Stimulated activated CD4-positive, alpha-beta T cell treated with anti-CD3 and anti-CD28 coated beads, Interleukin-12 subunit alpha, Interleukin-12 subunit beta, amount 100 ng/mL, for 24 hours (primary cell): ENCODE results near the gene LPCAT2.

Experiments
- DNase-seq, 2 experiments: peaks; one replicate each; pipeline ENCODE4 v3.0.0-alpha.2; 2020; ENCODE audit warnings: low read depth in 2 of 2

Gene LPCAT2

GRCh38 chr16:55508941-55509931, at the start of gene LPCAT2:
TSS of gene LPCAT2 (plus strand) at chr16:55509072. CDS start at chr16:55509182, 110 bp downstream.
- peak; percentile 14 to 43 for DNase-seq

- DNase-seq: no peak
These were observed 46.6 kb upstream of the LPCAT2 start for GRCh38 chr16:55462241-55462640.

GRCh38 chr16:55464375-55464774, 44.5 kb upstream of the LPCAT2 start:
- DNase-seq: no peak

GRCh38 chr16:55465077-55465896, 43.6 kb upstream of the LPCAT2 start:
- peak; percentile 66 to 84 for DNase-seq

GRCh38 chr16:55466209-55466608, 42.7 kb upstream of the LPCAT2 start:
- DNase-seq: no peak

GRCh38 chr16:55467898-55468297, 41.0 kb upstream of the LPCAT2 start:
- no peak for DNase-seq

GRCh38 chr16:55468352-55468990, 40.4 kb upstream of the LPCAT2 start:
- no peak for DNase-seq

- DNase-seq: no peak
These were observed 38.9 kb upstream of the LPCAT2 start for GRCh38 chr16:55469821-55470532.

- DNase-seq: no peak
These were observed 38.1 kb upstream of the LPCAT2 start for GRCh38 chr16:55470533-55471371.

- no peak for DNase-seq
These were observed 37.3 kb upstream of the LPCAT2 start for GRCh38 chr16:55471448-55472097.

- DNase-seq: no peak
These were observed 35.3 kb upstream of the LPCAT2 start for GRCh38 chr16:55473587-55473986.

GRCh38 chr16:55474821-55475220, 34.1 kb upstream of the LPCAT2 start:
- no peak for DNase-seq

GRCh38 chr16:55475919-55476318, 33.0 kb upstream of the LPCAT2 start:
- no peak for DNase-seq

- no peak for DNase-seq
These were observed 32.0 kb upstream of the LPCAT2 start for GRCh38 chr16:55476625-55477533.

GRCh38 chr16:55477736-55478135, 31.1 kb upstream of the LPCAT2 start:
- no peak for DNase-seq

GRCh38 chr16:55478827-55479429, 29.9 kb upstream of the LPCAT2 start, which contains the start of gene MMP2:
TSS of gene MMP2 (plus strand) at chr16:55479198. CDS start at chr16:55479480, 282 bp downstream.
- no peak for DNase-seq

GRCh38 chr16:55479430-55480140, 29.3 kb upstream of the LPCAT2 start:
- no peak for DNase-seq

- no peak for DNase-seq
These were observed 28.6 kb upstream of the LPCAT2 start for GRCh38 chr16:55480228-55480655.
